ENCODE measurements around the gene EIF2AK2.

DNA sequence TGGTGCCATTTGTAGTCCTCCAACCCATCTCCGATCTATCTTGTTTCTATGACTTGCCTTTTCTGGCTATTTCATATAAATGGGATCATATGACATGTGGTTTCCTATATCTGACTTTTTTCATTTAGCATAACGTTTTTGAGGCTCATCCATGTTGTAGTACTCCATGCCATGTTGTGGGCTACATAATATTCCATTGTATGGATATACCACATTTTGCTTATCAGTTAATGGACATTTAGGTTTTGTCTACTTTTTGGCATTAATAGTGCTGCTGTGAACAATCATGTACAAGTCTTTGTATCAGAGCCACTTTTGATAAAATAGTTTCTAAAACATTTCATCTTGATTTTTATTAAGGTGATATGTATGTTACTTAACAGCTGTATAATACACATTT lies 46.9 kb upstream of the EIF2AK2 start:
- TF ChIP-seq, protein P1, sequence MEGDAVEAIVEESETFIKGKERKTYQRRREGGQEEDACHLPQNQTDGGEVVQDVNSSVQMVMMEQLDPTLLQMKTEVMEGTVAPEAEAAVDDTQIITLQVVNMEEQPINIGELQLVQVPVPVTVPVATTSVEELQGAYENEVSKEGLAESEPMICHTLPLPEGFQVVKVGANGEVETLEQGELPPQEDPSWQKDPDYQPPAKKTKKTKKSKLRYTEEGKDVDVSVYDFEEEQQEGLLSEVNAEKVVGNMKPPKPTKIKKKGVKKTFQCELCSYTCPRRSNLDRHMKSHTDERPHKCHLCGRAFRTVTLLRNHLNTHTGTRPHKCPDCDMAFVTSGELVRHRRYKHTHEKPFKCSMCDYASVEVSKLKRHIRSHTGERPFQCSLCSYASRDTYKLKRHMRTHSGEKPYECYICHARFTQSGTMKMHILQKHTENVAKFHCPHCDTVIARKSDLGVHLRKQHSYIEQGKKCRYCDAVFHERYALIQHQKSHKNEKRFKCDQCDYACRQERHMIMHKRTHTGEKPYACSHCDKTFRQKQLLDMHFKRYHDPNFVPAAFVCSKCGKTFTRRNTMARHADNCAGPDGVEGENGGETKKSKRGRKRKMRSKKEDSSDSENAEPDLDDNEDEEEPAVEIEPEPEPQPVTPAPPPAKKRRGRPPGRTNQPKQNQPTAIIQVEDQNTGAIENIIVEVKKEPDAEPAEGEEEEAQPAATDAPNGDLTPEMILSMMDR (IDR thresholded peaks at IDR 0.05), result no peak
- TF ChIP-seq POLR2AphosphoS5 (IDR thresholded peaks at IDR 0.05; ENCODE audit: insufficient read depth in 1 of 2, low read depth in 1 of 2), result no peak
- no peak for TF ChIP-seq POLR2A (IDR thresholded peaks at IDR 0.05)
